Osteoblast (primary cell): ENCODE measurements around the gene SHC2. TPM values are rescaled to one million over a fixed set of nuclear protein-coding genes. Genes with fewer than 3 reads are reported as not detected.

ENCODE experiments used
- DNase-seq: peaks from one replicate; pipeline ENCODE4 v3.0.0; 2011; ENCODE audit warnings: low spot score, mixed read lengths; ENCODE audit not compliant: insufficient read length; ENCODE audit errors: missing footprints
- H2AFZ ChIP-seq: 2 replicates; pipeline ENCODE4 v1.6.0; 2011; ENCODE audit warnings: mild to moderate bottlenecking, low read length
- H3K27ac ChIP-seq: 2 replicates; pipeline ENCODE4 v1.5.1; 2011; ENCODE audit warnings: mild to moderate bottlenecking, low read depth, low read length, moderate library complexity
- H3K27me3 ChIP-seq: 2 replicates; pipeline ENCODE4 v1.6.0; 2012; ENCODE audit warnings: mild to moderate bottlenecking, control low read depth, inconsistent platforms, low read length, moderate library complexity; ENCODE audit not compliant: insufficient read depth
- H3K36me3 ChIP-seq: 2 replicates; pipeline ENCODE4 v1.5.1; 2011; ENCODE audit warnings: mild to moderate bottlenecking, low read length, control low read depth, moderate library complexity; ENCODE audit not compliant: insufficient read depth
- H3K4me1 ChIP-seq: 2 replicates; pipeline ENCODE4 v1.5.1; 2011; ENCODE audit warnings: mild to moderate bottlenecking, low read length, control low read depth, moderate library complexity; ENCODE audit not compliant: insufficient read depth
- H3K4me2 ChIP-seq: 2 replicates; pipeline ENCODE4 v1.6.0; 2011; ENCODE audit warnings: mild to moderate bottlenecking, low read length; ENCODE audit not compliant: insufficient read depth
- H3K4me3 ChIP-seq: fragments of 200-600 bp; sonication (generic); 3 replicates; pipeline ENCODE4 v1.5.1; 2012; ENCODE audit warnings: mild to moderate bottlenecking, low read length, inconsistent platforms; ENCODE audit not compliant: insufficient read depth
- H3K79me2 ChIP-seq: 2 replicates; pipeline ENCODE4 v1.6.0; 2012; ENCODE audit warnings: mild to moderate bottlenecking, low read length, control low read depth, inconsistent platforms; ENCODE audit not compliant: insufficient read depth
- H3K9me3 ChIP-seq: 2 replicates; pipeline ENCODE4 v1.5.1; 2011; ENCODE audit warnings: low read depth, low read length, control low read depth
- H4K20me1 ChIP-seq: 2 replicates; pipeline ENCODE4 v1.6.0; 2012; ENCODE audit warnings: mild to moderate bottlenecking, low read length, control low read depth; ENCODE audit not compliant: insufficient read depth
- total RNA-seq: library from RNA; depleted of rRNA; stranded (reverse); fragments of >200 nt; gene quantifications from 2 replicates; pipeline ENCODE4 v1.2.3, GENCODE V29; 2012
- TF ChIP-seq, protein P1 (sequence below): IDR thresholded peaks from 2 replicates; pipeline ENCODE4 v1.5.1; 2011; ENCODE audit warnings: mild to moderate bottlenecking, low read depth, low read length, moderate library complexity; ENCODE audit errors: extremely low read depth

Gene SHC2
- total RNA-seq, 1 donor = 0.36 TPM

GRCh38 chr19:373391-374182 is 87.2 kb downstream of the SHC2 start:
- Histone ChIP-seq H3K4me2 (no peak overlapping the region), H3K9me3 (no peaks in the 10 kb centered on the region), H3K4me3 (no peak overlapping the region), H3K36me3 (no peaks in the 10 kb centered on the region), H3K27ac (no peak overlapping the region), H3K79me2 (no peaks in the 10 kb centered on the region), H3K27me3 (peaks cover 45% of the 10 kb centered on the region), H4K20me1 (no peaks in the 10 kb centered on the region), H3K4me1 (no peaks in the 10 kb centered on the region), H2AFZ (no peak overlapping the region)
- TF ChIP-seq, protein P1, sequence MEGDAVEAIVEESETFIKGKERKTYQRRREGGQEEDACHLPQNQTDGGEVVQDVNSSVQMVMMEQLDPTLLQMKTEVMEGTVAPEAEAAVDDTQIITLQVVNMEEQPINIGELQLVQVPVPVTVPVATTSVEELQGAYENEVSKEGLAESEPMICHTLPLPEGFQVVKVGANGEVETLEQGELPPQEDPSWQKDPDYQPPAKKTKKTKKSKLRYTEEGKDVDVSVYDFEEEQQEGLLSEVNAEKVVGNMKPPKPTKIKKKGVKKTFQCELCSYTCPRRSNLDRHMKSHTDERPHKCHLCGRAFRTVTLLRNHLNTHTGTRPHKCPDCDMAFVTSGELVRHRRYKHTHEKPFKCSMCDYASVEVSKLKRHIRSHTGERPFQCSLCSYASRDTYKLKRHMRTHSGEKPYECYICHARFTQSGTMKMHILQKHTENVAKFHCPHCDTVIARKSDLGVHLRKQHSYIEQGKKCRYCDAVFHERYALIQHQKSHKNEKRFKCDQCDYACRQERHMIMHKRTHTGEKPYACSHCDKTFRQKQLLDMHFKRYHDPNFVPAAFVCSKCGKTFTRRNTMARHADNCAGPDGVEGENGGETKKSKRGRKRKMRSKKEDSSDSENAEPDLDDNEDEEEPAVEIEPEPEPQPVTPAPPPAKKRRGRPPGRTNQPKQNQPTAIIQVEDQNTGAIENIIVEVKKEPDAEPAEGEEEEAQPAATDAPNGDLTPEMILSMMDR = no peak
- DNase-seq = peak; percentile 74

- H3K4me2 ChIP-seq = no peak overlapping the region
- H3K9me3 ChIP-seq = no peaks in the 10 kb centered on the region
- no peak overlapping the region for H2AFZ ChIP-seq
- TF ChIP-seq, protein P1 = no peak
- no peaks in the 10 kb centered on the region for H3K79me2 ChIP-seq
- H3K27ac ChIP-seq = no peak overlapping the region
- no peak overlapping the region for H3K4me3 ChIP-seq
- no peaks in the 10 kb centered on the region for H3K4me1 ChIP-seq
- peaks cover 56% of the 10 kb centered on the region for H3K27me3 ChIP-seq
- H3K36me3 ChIP-seq = no peaks in the 10 kb centered on the region
- H4K20me1 ChIP-seq = no peaks in the 10 kb centered on the region
- peak; percentile 91 for DNase-seq
Measured at GRCh38 chr19:372306-372890, 88.4 kb downstream of the SHC2 start.

- no peaks in the 10 kb centered on the region for H3K4me1 ChIP-seq
- H3K79me2 ChIP-seq = no peaks in the 10 kb centered on the region
- no peaks in the 10 kb centered on the region for H3K9me3 ChIP-seq
- no peak overlapping the region for H3K4me3 ChIP-seq
- no peak overlapping the region for H3K27ac ChIP-seq
- no peak overlapping the region for H2AFZ ChIP-seq
- peak; percentile 69 for DNase-seq
- H3K4me2 ChIP-seq = no peak overlapping the region
- TF ChIP-seq, protein P1 = no peak
- H3K36me3 ChIP-seq = no peaks in the 10 kb centered on the region
- peaks cover 59% of the 10 kb centered on the region for H3K27me3 ChIP-seq
- no peaks in the 10 kb centered on the region for H4K20me1 ChIP-seq
Measured at GRCh38 chr19:371501-372168, 89.2 kb downstream of the SHC2 start.

GRCh38 chr19:370641-371330 is 90.0 kb downstream of the SHC2 start:
- TF ChIP-seq, protein P1 = no peak
- Histone ChIP-seq H4K20me1 (no peaks in the 10 kb centered on the region), H2AFZ (no peak overlapping the region), H3K36me3 (no peaks in the 10 kb centered on the region), H3K4me2 (no peak overlapping the region), H3K27me3 (peaks cover 59% of the 10 kb centered on the region), H3K9me3 (no peaks in the 10 kb centered on the region), H3K4me1 (no peaks in the 10 kb centered on the region), H3K4me3 (no peak overlapping the region), H3K79me2 (no peaks in the 10 kb centered on the region), H3K27ac (no peak overlapping the region)
- DNase-seq = peak; percentile 39
